GM18520 (cell line): ENCODE measurements around the gene SYT7.

Experiments
- ATAC-seq: cut with Tn5 transposase; IDR thresholded peaks from one replicate; pipeline ENCODE4 v1.9.1; 2021; ENCODE audit not compliant: unreplicated experiment

The SYT7 gene

DNA sequence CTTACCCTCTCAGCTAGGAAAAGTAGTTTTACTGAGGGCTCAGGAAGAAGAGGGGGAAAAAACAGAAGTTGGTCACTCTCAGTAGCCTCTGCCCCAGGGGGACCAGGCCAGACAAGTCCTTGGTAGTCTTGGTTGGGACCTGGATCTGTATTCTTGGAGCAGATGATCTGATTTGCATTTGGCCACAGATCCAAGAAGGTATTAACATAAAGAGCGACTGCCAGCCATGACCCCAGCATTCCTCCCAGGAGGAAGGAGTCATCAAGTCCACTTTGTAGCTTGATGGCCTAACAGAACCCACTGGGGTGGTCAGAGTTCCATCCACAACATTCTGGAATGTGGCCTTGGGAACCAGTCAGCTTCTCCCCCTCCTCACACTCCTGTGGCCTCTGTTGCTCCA, 78.4 kb downstream of the SYT7 start:
- no peak for ATAC-seq

DNA sequence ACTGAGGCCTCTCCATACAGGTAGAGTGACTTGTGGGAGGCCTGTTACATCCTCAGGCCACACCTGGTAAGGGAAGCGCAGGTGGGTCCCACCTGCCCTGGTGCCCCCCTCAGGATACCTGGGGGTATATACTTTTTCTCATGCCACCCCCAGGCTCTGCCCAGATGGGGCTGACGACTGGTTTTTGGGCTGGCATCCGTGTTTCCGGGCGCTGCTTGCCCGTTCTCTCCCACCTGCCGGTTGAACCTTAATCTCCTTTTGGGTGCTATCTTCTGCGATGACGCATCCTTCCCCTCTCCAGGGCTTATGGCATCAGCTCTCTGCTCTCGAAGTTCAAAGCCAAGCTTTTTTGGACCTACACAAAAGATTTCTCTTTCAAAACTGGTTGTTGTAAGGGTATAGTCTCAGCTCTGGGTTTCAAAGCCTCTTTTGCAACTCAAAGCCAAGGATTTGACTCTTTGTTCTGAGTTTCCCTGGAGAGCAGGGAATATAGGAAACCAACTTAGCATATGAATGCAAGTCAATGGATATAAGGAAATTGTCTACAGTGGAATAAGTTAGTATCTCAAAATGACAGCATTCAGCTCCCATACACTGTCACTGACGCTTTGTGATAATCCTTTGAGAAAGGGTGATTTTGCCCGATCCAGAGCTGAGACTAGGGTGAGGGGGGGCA, 80.9 kb downstream of the SYT7 start:
- no peak for ATAC-seq

DNA sequence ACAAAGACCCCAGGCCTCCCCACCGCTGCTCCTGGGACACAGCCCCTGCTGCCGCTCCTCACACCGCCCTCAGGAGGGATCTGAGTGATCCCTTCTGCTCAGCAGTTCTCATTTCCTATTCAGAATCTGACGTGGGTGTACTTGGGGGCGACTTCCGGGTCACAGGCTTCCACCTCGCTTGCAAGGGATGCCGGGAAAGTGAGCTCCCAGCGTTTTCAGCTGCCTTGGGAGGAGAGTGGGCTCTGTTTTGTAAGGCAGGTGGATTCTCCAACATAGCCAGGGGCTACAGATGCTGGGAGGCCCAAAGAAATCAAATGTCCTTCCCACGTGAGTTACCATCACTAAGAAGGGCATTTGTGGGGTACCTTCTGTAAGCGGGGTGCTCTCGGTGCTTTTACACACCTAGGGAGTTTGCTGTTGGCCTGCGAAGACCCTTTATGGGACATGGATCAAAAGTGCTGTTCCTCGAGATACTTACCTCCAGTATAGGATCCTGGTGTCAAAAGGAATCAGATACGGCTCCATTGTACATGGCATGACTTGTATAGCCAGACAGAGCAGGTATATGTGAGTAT, 82.0 kb downstream of the SYT7 start:
- no peak for ATAC-seq

DNA sequence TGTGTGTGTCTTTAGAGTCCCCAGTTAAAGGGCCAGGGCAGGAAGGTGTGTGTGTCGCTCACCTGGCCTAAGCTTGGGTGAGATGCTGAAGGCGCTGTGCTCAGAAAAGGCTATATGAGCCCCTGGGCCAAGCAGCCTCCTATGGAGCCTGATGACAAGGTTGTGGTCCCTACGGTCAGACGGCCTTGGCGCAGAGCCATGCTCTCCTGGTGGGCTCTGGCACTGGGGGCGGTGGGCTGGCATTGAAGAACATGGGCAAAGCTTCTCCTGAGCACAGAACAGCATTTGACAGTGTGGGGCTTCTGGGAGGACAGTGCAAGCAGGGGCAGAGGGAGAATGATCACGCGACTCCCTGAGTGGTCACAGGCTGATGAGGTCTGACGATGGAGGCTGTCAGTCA, 83.0 kb downstream of the SYT7 start:
- no peak for ATAC-seq

DNA sequence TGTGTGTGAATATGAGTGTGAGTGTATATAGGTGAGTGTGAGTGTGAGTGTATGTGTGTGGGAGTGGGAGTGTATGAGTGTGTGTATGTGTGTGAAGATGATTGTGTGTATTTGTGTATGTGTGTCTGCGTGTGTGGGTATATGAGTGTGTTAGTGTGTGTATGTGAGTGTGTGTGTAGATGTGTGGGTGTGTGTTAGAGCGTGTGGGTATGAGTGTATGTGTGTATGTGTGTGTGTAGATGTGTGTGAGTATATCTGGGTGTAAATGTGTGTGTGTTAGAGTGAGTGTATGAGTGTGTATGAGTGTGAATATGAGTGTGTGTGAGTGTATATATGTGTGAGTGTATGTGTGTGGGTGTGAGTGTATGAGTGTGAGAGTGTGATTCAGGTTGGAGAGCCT, 83.4 kb downstream of the SYT7 start:
- no peak for ATAC-seq

DNA sequence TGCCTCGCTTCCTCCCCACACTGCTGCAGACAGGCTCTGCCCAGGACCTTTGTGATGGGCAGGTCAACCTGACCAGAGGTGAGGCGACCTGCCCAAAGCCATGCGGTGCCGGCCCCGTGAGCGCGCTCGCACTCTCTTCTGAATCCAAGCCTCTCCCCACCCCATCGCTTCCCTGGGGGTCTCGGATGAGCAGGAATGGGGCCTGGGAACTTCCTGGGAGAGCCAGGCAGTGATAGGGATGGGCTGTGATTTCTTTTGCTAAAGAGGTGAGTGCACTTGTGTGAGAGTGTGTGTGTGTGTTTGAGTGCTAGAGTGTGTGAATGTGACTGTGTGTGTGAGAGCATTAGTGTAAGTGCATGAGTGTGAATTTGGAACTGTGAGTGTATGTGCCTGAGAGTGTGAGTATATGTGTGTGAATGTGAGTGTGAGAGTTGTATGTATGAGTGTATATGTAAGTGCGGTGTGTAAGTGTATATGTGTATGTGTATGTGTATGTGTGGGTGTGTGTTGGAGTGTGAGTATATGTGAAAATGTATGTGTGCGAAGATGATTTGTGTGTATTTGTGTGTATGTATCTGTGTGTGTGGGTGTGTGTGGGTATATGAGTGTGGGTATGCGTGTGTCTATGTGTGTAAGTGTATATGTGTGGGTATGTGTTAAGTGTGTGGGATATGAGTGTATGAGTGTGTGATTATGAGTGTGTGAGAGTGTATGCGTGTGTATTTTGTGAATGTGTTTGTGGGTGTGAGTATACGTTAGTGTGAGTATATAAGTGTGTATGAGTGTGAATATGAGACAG, 84.1 kb downstream of the SYT7 start:
- no peak for ATAC-seq

DNA sequence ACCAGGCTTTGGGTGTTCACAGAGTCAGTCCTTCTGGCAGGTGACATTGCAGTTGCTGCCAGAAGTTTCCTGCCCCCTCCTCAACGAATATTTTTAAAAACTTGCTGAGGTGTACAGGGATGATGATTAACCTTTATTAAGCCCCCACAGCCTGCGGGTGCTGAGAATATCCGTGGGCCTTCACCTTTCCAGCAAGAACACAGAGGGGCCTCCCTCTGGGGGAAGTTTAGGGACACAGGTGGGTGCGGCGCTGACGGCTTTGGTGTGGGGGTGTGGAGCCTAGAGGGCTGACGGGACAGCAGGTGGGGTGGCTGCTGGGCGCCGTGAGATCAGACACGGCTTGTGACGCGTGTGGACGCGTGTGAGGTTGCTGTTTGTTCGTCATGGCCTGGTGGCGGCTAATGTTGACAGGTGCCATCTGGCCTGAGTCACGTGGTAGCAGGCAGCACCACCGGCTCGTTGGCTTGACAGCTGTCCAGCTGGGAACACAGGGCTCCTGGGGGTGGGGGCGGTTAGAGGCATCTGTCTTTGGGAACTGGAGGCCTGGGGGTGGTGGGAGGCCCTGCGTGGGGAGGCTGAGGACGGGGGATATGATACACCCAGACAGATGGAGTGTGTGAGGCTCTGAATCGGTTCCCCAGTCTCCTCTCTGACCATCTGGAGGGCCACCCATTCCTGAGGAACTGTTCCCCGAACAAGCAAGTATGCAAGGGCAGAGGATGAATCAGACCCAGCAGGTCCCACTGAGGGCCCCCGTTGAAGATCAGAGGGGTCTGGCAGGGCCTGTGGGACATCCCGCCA, 84.9 kb downstream of the SYT7 start:
- ATAC-seq = no peak

DNA sequence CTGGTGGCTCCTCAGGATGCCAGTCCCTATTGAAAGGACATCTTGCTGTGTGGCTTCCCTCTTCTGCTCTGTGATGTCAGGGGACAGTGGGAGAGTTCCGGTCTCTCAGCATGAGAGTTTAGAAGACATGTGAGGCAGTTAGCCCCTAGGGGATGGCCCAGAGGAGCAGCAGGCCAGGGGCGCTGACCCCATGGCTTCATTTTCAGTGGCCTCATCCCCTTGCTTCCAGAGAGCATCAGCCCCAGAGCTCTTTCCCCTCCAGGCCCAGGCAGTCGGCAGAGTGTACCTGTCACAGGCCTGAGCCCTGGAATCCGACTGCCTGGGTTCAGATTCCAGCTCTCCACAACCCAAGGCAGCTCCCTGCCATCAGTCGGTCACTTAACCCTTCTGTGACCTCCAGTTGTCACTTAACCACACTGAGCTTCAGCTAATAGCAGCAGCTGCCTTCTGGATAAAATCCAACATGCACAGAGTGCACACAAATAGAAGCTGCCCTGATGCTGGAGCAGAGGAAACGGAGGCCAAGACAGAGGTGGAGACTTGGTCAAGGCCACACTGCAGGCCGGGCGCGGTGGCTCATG, 86.4 kb downstream of the SYT7 start:
- ATAC-seq = no peak

DNA sequence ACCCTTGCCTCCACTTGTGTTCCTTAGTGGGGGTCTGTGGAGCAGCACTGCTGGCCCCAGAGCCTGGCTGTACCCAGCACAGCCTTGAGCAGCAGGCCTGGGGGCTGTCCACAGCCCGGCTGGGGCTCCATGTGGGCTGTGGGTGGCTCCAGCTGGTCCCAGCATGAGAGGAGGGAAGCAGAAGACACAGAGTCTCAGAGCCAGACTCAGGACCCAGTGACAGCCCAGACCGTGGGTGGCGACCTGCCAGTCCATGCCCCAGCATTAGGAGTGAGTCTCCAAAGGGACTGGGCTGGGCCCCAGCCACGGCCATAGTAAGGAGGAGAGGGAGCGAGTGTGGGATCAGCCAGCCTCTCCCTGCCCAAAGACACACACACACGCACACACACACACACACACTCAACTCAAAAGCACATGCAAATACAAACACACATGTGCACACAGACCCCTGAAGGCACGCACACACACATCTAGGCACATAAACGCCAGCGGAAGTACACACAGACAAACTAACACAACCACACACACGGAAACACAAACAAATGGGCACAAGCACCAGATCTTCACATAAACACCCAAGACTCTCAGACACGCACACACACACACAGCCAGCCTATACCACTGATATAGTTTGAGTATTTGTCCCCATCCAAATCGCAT, 89.0 kb downstream of the SYT7 start:
- ATAC-seq = no peak

DNA sequence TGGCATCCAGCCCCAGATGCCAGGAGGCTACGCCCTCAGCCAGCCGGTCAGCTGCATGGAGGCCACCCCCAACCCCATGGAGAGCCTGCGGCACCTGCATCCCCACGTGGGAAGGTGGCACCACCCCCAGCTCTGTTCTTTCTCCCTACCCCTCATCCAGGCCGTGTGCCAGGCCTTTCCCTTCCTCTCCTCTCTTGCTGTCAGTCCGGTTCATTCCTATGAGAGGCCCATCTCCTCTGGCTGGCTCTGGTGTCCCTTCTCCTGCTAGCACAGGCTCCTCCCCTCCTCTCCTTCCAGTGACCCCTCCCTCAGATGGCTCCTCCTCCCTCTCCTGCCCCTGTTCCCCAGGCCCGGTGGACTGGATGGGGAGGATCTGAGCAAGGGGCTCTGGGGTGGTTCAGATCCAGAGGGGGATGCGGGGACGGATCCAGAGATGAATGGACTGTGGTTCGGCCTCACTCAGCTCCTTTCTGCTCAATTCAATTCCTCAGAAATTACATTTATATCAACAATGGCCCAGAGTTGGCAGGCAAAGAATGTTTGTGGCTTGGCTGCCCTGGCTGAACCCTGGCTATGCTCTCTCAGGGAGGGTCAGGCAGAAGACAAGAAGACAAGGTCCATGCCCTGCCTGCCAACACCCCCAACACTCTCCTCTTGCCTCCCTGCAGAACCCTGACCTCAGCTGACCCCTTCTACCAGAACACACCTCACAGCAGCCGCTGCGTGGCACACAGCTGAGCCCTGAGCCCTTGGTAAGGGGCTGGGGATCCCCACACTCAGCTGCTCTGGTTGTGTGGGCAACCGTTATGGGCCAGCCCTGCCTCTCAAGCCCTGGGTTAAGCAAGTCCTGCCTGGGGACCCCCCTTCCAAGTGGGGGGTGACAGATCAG, 90.8 kb downstream of the SYT7 start:
- ATAC-seq = no peak

DNA sequence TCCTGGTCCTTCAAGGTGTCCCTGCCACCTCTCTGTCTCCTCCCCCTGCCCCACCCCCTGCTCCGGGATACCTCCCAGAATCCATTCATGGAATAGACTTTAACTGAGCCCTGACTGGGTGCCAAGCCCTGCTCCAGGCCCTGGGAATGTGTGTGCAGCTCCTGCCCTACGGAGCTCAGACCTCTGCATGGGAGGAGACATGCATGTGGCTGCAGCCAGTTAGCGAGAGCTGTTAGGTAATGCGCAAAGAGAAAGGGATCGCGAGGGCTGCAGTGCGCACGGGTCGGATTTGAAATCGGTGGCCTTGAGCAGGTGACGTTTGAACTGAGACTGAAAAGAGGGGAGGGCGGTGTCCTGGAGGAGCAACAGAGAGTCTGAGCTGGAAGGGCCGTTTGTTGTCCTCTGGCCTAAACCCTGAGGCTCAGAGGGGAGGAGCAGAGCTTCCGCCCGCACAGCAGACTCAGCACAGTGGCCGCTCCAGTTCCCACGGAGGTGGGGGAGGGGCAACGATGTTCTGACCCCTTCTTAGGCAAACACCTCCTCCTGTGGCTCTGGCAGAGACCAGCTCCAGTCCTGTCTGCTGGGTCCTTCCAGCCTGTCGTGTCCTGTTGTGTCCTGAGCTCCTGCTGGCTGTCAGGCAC, 92.1 kb downstream of the SYT7 start:
- no peak for ATAC-seq

DNA sequence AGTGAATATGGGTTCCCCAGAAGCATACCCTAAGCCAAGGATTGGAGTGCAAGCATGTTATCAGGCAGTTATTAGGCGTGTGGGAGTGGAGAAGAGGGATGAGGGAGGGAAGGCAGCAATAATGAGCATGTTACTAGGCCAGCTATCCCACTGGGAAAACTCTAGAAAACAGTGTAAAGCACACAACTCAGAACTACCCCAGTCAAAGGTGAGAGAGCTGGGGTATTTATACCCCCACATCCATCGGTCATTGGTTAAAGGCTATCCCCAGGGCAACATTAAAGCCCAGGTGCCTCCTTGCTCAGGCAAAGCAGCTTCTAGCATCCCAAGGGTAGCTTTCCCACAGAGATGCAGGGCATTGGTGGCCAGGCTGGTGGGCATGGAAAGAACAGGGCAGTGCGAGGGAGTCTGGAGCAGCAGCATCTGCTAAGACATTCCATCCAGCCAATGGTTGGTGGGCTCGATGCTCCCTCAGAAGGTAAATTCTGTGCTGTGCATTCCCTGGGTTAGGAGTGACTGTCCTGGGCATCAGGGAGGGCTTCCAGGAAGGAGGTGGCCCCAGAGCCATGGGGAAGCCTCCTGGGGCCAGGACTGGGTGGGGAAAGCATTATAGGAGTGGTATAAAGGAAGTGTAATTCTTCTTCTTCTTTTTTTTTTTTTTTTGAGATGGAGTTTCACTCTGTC, 93.4 kb downstream of the SYT7 start:
- ATAC-seq = no peak

DNA sequence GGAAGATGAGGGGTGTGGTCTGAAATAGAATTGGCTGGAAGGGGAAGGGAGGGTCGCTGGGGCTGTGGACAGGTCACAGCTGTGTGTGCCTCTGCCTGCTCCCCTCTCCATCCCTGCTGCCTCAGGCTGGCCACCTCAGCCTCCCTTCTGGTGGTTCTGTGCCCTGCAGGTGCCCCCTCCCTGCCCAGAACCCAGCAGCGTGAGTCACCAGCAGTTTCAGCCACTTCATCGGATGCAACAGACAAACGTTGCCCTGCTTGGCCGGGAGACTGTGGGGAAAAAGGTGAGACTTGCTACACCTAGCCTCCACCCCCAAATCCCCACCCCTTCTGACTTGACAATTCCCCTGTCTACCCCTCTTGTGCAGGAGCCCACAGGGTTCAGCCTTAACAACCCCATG, 94.1 kb downstream of the SYT7 start:
- ATAC-seq = no peak

DNA sequence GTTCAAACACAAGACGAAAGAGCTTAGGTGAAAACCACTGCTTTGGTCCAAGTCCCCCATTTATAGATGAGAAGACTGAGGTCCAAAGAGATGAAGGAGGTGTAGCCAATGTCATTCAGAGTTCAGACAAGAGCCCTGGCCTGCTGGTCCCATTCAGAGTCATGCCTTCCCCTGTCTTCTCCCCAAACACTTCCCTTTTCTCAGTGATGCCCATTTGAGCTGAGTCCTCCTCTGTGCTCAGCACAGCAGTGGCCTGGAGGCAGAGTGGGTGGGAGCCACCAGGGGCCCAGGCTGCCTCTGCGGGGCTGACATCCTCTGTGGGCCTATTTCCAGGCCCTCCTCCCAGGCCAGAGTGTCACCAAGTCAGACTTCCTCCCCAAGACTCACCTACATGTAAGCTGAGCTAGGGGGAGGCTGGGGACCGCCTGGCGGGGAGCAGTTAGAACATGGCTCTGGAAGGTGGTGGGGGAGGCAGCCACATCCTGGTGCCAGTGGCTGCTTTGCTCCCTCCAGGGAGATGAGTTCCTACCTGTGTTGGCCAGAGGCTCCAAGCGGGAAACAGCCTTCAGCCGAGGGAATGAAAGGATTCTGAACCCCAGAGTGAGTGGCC, 94.8 kb downstream of the SYT7 start:
- no peak for ATAC-seq

DNA sequence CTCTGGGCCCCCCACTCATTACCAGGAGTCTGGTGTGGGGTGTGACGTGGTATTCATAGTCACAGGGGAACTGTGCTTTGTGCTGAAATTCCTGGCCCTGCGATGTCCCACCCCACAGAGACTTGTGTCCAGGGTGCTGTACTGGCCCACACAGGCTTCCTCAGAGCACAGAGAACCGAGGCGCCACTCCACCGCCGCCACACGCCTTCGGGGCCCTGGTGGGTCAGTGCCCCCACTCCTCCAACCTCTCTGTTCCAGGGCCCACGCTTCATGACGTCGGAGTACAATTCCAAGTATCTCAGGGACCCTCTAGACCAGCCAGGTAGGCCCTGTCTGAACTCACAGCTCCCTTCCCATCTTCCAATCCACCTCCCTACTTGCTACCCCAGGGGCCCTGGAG, 95.8 kb downstream of the SYT7 start:
- no peak for ATAC-seq

DNA sequence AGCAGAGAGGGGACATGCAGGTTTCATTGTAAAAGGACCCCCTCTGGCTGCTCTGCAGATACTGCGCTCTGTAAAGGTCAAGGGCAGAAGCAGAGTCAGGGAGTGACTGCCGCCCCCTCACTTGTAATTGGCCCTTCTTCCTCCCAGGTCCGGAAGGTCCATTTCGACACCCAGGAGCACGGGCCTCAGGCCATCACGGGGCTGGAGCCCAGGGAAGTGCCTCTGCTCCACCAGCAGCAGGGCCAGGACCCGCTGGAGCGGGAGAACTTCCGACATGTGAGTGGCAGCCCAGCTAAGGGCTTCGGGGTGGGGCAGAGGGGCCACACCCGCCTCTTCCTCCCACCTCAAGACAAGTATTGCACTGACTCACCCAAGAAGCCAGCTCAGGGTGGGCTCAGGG, 96.3 kb downstream of the SYT7 start:
- no peak for ATAC-seq

DNA sequence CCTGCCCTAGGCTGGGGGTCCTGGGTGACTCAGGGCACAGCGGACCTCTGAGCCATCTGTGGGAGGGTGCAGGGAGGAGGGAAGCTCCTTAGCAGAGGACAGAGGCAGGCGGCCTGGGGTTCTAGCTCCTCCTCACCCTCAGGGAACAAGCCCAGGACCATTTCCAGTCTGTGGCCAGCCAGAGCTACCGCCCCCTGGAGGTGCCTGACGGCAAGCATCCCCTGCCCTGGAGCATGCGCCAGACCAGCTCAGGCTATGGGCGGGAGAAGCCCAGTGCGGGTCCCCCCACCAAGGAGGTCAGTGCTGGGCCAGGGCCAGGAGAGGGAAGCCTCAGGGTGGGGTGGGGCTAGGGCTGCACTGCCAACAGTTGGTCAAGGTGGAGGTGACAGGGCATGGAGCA, 98.4 kb downstream of the SYT7 start:
- no peak for ATAC-seq

DNA sequence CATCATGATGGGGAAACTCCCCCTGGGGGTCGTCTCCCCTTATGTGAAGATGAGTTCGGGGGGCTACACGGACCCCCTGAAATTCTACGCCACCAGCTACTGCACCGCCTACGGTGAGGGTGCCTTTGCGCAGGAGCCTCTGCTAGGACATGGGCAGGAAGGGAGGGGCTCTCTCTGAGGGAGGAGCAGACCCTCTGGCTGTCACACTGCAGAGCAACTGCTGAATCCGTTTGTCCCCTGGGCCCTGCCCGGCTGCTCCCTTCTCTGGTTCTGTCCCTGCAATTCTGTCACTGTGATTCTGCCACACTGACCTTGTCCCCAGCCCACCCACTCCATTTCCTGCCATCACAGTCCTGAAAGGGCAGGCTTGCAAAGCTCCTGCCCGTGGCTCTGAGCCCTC, 99.1 kb downstream of the SYT7 start:
- no peak for ATAC-seq
